DMS 273 (cell line): Measurements from ENCODE around the gene TMEM37.

ENCODE experiments used
- DNase-seq: peaks from one replicate; lab custom pipeline; 2025; ENCODE audit not compliant: unreplicated experiment; lab: John Stamatoyannopoulos, UW

TMEM37 gene

GRCh38 chr2:119416299-119416923 lies 15.2 kb upstream of the TMEM37 start:
- DNase-seq: no peak

DNA sequence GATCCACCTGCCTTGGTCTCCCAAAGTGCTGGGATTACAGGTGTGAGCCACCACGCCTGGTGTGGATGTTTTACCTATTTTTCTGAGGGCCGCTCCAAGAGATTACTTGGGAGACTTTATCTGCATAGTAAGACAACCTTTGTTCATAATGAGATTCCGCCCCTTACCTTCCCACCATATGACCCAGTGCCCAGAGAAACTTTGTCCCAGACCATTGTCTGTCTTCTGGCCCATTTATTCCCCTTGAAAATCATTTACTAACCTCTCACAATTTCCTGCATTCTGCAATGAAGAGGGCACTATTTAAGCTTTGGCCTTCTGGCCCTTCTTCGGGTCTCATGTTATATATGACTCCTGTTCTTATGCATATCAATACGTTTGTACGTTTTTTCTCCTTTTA lies 13.7 kb upstream of the TMEM37 start:
- DNase-seq: no peak

- DNase-seq: no peak
Observed at GRCh38 chr2:119419065-119419464, 12.6 kb upstream of the TMEM37 start.

- no peak for DNase-seq
Observed at GRCh38 chr2:119419803-119420508, 11.7 kb upstream of the TMEM37 start.

DNA sequence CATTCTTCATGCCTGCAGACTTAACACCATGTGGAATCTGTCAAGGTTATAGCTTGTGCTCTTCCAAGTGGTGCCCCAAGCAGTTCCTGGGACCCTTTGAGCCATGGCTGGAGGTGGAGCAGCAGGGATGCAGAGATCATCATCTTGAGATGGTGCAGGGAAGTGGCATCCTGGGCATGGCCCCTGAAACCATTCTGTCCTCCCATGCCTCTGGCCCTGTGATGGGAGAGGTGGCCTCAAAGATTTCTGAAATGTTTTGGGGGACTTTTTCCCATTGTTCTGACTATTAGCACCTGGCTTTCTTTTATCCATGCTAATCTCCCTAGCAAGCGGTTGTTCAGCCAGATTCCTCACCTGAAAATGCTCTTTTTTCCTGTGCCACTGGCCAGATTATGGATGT lies 10.3 kb upstream of the TMEM37 start:
- DNase-seq: no peak

DNA sequence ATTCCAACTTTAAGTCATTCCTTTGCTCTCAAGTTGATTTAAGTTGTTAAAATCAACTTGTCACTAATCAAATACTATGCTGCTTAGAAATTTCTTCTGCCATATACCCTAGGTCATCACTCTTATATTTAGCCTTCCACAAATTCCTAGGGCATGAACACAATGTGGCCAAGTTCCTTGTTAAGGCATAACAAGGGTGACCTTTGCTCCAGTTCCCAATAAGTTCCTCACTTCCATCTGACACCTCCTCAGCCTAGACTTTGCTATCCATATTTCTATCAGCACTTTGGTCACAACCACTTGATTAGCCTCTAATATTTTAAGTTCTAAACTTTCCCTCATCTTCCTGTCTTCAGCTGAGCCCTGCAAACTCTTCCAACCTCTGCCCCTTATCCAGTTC lies 9.9 kb upstream of the TMEM37 start:
- DNase-seq: no peak

DNA sequence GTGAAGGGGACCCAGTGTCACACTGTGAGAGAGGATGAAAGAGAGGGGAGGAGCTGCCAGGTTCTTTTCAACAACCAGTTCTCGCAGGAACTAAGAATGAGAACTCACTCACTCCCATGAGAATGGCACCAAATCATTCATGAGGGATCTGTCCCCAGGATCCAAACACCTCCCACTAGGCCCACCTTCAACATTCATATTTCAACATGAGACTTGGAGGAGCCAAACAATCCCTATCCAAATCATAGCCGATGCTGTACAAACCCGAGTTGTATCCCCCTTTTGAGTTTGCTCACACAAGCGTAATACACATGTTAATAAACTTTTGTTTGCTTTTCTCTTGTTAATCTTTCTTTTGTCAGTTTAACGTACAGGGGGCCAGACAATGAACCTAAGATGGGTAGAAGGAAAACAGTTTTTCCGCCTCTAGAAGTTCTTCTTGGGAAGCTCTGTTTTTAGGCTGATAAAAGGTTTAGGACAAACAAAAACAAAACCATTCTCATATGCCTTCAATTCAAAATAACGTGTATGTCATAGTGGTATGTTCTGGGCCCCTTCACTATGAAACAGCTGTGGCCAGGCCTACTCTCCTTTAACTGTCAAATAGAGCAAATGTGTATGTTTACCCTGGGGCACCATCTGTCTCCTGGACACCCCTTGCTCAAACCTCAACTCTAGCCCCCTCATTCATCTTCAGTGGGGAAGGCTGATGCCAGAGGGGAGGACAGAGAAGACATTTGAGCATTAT lies 9.1 kb upstream of the TMEM37 start:
- DNase-seq: peak; percentile 42

- DNase-seq: peak; percentile 42
Observed at GRCh38 chr2:119423108-119423444, 8.6 kb upstream of the TMEM37 start.

DNA sequence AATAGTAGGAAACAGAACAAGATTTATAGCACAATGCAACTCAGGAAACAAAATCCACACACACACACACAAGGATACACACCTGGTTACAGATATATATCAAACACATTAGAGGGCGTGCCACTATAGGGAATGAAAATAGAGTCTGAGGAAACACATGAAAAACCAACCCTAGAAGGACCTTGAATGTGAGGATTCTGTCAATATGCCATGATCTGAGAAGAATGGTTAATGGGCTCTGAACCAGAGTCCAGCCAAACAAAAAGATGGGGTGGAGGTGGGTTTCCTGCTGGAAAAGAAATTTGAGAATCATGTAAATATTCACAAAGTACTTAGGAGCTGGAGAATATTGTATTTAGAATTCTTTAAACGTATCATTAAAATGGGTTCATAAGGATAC lies 7.8 kb upstream of the TMEM37 start:
- no peak for DNase-seq

DNA sequence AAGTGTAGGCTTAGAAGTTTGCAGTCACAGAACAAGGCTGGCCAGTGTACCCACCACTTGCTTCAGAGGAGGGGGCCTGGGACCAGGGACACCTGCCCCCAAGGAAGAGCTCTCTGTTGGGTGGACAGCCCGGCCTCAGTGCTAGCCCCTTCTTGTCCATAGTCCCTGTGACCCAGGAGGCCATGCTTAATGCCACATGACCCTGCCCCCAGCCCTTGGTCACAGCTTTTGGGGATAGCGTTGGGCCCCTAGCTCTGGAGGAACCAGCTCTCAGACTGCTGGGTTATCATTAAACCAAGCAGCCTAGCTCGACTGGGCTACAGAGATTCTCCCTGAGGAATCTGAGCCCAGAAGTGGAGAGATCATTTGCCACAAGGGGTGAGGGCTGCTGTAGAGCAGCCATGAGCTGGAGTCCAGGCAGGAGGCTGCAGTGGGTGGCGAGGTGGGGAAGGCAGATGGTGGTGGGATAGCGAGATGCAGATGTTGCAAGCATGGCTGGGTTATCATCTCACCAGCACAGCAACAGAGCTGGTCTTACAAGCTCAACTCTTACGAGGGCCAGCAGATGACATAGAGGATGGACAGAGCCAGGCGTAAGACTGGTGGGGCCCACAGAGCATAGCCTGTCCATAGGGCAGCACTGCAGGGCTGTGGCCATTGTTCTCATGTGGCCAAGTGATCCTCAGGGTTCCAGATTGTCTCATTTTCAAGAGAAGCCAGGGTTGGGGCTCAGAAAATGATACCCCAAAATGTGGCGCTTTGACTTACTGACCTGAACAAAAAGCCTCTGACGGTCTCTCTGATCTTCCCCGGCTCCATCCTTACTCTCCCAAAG lies 7.2 kb upstream of the TMEM37 start:
- no peak for DNase-seq

DNA sequence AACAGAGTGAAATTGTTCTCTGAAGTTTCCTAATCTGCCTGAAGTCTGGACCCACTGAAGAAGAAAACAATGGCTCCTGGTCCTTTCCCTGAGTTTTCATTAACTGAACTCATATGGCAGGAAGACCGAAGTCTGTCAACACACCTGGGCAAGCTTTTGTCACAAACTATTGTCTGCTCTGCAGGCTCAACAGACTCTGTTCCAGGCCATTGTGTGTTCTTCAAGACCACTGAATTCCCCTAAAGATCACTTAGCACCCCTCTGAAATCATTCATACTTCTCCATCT lies 6.6 kb upstream of the TMEM37 start:
- DNase-seq: no peak

GRCh38 chr2:119425620-119426395 lies 5.8 kb upstream of the TMEM37 start:
- DNase-seq: no peak

- no peak for DNase-seq
Observed at GRCh38 chr2:119426396-119426675, 5.3 kb upstream of the TMEM37 start.

DNA sequence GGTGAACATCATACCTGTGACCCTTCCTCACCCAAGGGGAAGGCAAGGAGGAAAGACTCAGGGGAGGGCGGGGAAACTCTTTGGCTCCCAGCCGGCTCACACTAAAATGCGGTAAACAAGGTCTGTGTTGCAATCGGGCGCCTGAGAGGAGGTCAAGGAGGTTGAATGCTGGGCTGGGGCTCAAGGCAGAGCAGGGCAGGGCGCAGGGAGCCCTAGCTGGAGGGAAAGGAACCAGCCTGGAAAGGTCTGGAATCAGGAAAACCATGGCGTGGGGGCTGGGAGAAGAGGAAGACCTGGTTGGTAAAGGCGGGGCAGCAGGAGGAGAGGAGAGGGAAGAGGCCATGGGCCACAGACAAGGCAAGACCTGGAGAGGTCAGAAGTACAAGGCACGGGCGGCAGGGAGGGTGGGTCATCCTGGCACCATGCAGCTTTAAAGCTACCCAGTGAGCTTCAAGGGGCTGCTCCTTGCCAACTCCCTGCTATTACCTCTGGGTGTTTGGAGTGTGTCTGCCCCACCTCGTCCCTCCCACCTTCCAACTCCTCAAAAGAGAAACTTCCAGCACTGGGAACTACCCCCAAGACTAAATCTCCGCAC lies 4.8 kb upstream of the TMEM37 start:
- DNase-seq: peak; percentile 11

- no peak for DNase-seq
Observed at GRCh38 chr2:119427756-119428155, 3.9 kb upstream of the TMEM37 start.

DNA sequence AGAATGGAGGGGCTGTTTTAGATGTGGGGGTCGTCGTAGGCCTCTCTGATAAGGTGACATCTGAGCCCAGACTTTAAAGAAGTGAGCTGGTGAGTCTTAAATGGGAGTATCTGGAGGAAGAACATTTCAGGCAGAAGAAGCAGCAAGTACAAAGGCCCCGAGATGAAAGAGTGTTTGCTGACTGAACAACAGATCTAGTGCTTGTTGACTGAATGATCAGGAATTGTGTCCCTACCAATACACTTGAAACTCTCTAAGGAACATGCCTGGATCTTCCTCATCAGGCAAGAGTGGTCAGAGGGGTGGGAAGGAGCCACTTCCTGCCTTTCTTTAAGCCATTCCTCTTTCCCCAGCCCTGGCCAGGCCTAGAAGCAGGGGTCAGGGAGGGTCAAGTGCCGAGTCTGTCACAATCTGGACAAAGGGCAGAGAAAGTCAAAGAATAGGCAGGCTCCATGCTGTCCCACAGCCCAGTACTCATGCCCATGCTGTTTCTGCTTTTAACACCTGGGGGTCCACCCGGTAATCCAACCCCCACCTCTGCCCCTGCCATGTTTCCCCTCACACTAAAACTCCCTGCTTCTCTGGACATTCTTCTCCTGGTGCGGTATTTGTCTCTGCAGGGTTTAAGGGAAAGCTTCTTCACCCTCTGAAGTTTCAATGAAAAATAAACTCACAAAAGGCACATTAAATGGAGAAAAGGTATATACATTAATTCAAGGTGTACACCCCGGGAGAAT lies 3.0 kb upstream of the TMEM37 start:
- DNase-seq: no peak

DNA sequence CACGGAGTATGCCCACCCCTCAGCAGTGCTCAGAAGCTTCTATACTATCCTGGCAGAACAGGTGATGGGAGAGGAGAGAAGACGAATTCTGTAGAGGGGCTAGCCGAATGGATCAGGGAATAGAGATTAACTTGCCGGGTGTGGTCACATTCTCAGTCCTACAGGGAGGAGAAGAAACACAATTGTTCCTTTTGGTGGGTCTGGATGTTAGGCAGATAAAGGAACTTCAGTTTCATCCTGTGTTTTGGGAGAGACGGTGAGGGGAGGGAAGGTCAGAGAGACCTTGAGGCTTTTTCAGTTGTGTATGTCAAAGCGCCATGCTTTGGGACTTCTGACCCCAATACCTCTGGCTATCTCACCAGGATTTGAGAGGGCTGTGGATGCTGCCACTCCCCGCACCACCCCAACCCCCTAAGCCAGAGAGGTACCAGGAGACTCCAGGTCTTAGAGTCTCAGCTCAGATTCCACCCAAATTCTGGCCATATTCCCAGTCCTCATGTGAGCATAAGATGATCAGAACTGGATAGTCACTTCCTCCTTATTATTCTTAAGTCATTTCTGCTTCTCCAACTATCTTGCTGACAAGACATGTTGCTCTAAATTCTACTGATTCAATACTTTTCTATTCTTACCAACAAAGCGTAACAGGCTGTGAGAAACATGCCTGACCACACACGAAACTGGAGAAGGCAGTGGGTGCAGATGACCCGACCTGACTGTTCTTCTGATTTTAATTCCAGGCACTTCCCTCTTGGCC lies 2.3 kb upstream of the TMEM37 start:
- DNase-seq: peak; percentile 18

DNA sequence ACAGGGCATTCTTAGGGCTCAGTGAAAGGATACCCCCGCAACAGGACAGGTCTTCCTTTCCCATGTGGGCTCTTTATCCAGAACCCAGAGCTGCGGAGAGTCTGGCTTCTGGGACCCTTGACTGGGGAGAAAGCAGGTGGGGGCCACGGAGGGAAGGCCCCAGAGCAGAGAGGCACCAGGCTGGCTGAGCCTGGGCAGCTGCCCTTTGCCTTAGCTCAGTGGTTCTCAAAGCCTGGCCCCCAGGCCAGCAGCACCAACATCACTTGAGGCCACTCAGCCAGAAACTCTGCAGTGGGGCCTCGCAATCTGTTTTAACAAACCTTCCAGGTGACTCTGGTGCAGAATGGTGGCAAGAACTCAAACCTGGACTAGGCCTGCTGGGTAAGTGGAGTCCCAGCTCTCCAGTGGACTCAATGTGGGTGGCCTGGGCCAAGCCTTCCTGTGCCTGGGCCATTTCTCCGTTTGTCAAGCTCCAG lies 1.6 kb upstream of the TMEM37 start:
- DNase-seq: no peak
